ENCODE measurements around the gene DCHS1.

DNA sequence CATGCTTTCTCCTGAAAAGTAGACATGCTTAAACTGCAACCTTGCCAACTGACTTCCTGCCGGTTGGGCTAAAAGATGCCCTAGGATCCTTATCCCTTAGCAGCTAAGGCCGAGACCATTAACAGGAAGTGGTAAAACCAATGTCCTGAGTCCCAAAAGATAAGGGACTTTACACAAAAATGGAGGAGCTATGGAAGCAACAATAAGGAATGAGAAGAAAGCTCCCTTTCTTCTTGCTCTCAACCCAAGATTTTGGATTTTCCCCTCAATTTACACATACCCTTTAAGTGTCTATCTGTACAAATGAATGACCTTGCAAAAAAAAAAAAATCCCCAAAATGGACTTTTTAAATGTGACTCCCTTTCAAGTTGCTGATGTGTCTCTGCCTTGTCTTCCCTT is 16.4 kb upstream of the DCHS1 start:
- TF ChIP-seq POLR2A (IDR thresholded peaks at IDR 0.05; ENCODE audit: low read depth, low read length) (no peak), TAF1 (IDR thresholded peaks at IDR 0.05; ENCODE audit: low read depth, low read length) (no peak), POLR2AphosphoS5 (IDR thresholded peaks at IDR 0.05; ENCODE audit: low read depth, low read length) (no peak), PAX5 (IDR thresholded peaks at IDR 0.05; ENCODE audit: insufficient read depth, low read length, severe bottlenecking) (no peak)

Measured in GM12891 (cell line).